ENCODE measurements around the gene EIF3K. TPM values are rescaled to one million over a fixed set of nuclear protein-coding genes. Genes with fewer than 3 reads are reported as not detected.

EIF3K gene
- total RNA-seq, 1 donor: 317 TPM

GRCh38 chr19:38657633-38658222, 38.7 kb downstream of the EIF3K start:
- H3K9me3 ChIP-seq (ENCODE audit: low read depth, low read length): no peaks in the 10 kb centered on the region
- DNase-seq (ENCODE audit: insufficient read length, low spot score, missing footprints): peak; percentile 51
- peaks cover 13% of the 10 kb centered on the region for H4K20me1 ChIP-seq (ENCODE audit: insufficient read depth, low read length)
- peak overlapping the region; percentile 58 for H3K4me2 ChIP-seq (ENCODE audit: insufficient read depth, low read length)
- TF ChIP-seq CTCF (IDR thresholded peaks at IDR 0.05; ENCODE audit: extremely low read depth, low read depth, low read length): no peak
- H3K4me3 ChIP-seq (ENCODE audit: insufficient read depth, low read length): peak overlapping the region; percentile 17
- H3K27ac ChIP-seq (ENCODE audit: low read depth, low read length): peak overlapping the region; percentile 98
- H3K27me3 ChIP-seq (ENCODE audit: insufficient read depth, low read length): no peaks in the 10 kb centered on the region
- H3K79me2 ChIP-seq (ENCODE audit: insufficient read depth, low read length): peaks cover 89% of the 10 kb centered on the region
- peaks cover 44% of the 10 kb centered on the region for H3K36me3 ChIP-seq (ENCODE audit: insufficient read depth, low read length)
- no peak overlapping the region for H2AFZ ChIP-seq (ENCODE audit: low read length)
- peaks cover 89% of the 10 kb centered on the region for H3K4me1 ChIP-seq (ENCODE audit: insufficient read depth, low read length)

GRCh38 chr19:38658462-38659306, 39.7 kb downstream of the EIF3K start:
- peak; percentile 93 for DNase-seq (ENCODE audit: insufficient read length, low spot score, missing footprints)
- Histone ChIP-seq H3K36me3 (ENCODE audit: insufficient read depth, low read length) (peaks cover 48% of the 10 kb centered on the region), H3K27me3 (ENCODE audit: insufficient read depth, low read length) (no peaks in the 10 kb centered on the region)

GRCh38 chr19:38660724-38661123, 41.7 kb downstream of the EIF3K start:
- H3K36me3 ChIP-seq (ENCODE audit: insufficient read depth, low read length): peaks cover 33% of the 10 kb centered on the region
- H3K27me3 ChIP-seq (ENCODE audit: insufficient read depth, low read length): no peaks in the 10 kb centered on the region
- H3K4me3 ChIP-seq (ENCODE audit: insufficient read depth, low read length): no peak overlapping the region
- peaks cover 20% of the 10 kb centered on the region for H4K20me1 ChIP-seq (ENCODE audit: insufficient read depth, low read length)
- DNase-seq (ENCODE audit: insufficient read length, low spot score, missing footprints): peak; percentile 44
- no peak for TF ChIP-seq CTCF (IDR thresholded peaks at IDR 0.05; ENCODE audit: extremely low read depth, low read depth, low read length)
- peak overlapping the region; percentile 37 for H3K27ac ChIP-seq (ENCODE audit: low read depth, low read length)
- no peak overlapping the region for H2AFZ ChIP-seq (ENCODE audit: low read length)
- H3K4me1 ChIP-seq (ENCODE audit: insufficient read depth, low read length): peaks cover 85% of the 10 kb centered on the region
- H3K9me3 ChIP-seq (ENCODE audit: low read depth, low read length): no peaks in the 10 kb centered on the region
- H3K79me2 ChIP-seq (ENCODE audit: insufficient read depth, low read length): peaks cover 89% of the 10 kb centered on the region
- H3K4me2 ChIP-seq (ENCODE audit: insufficient read depth, low read length): no peak overlapping the region

More at GRCh38 chr19:38658462-38659306, 39.7 kb downstream of the EIF3K start:
- Histone ChIP-seq H3K4me1 (ENCODE audit: insufficient read depth, low read length) (peaks cover 85% of the 10 kb centered on the region), H3K4me3 (ENCODE audit: insufficient read depth, low read length) (peak overlapping the region; percentile 57), H3K27ac (ENCODE audit: low read depth, low read length) (peak overlapping the region; percentile 98), H3K9me3 (ENCODE audit: low read depth, low read length) (no peaks in the 10 kb centered on the region), H3K79me2 (ENCODE audit: insufficient read depth, low read length) (peaks cover 89% of the 10 kb centered on the region), H2AFZ (ENCODE audit: low read length) (no peak overlapping the region), H4K20me1 (ENCODE audit: insufficient read depth, low read length) (peaks cover 15% of the 10 kb centered on the region), H3K4me2 (ENCODE audit: insufficient read depth, low read length) (peak overlapping the region; percentile 58)
- no peak for TF ChIP-seq CTCF (IDR thresholded peaks at IDR 0.05; ENCODE audit: extremely low read depth, low read depth, low read length)

- peak overlapping the region; percentile 37 for H3K27ac ChIP-seq (ENCODE audit: low read depth, low read length)
- H3K36me3 ChIP-seq (ENCODE audit: insufficient read depth, low read length): peaks cover 29% of the 10 kb centered on the region
Observed at GRCh38 chr19:38661136-38661535, 42.1 kb downstream of the EIF3K start.

More at GRCh38 chr19:38661136-38661535, 42.1 kb downstream of the EIF3K start:
- no peak overlapping the region for H2AFZ ChIP-seq (ENCODE audit: low read length)
- no peak overlapping the region for H3K4me3 ChIP-seq (ENCODE audit: insufficient read depth, low read length)
- H3K4me2 ChIP-seq (ENCODE audit: insufficient read depth, low read length): no peak overlapping the region
- DNase-seq (ENCODE audit: insufficient read length, low spot score, missing footprints): no peak
- H4K20me1 ChIP-seq (ENCODE audit: insufficient read depth, low read length): peaks cover 20% of the 10 kb centered on the region
- H3K4me1 ChIP-seq (ENCODE audit: insufficient read depth, low read length): peaks cover 85% of the 10 kb centered on the region
- H3K79me2 ChIP-seq (ENCODE audit: insufficient read depth, low read length): peaks cover 89% of the 10 kb centered on the region
- no peaks in the 10 kb centered on the region for H3K27me3 ChIP-seq (ENCODE audit: insufficient read depth, low read length)
- no peak for TF ChIP-seq CTCF (IDR thresholded peaks at IDR 0.05; ENCODE audit: extremely low read depth, low read depth, low read length)
- no peaks in the 10 kb centered on the region for H3K9me3 ChIP-seq (ENCODE audit: low read depth, low read length)
